Measurements from ENCODE around the gene CDH2. TPM values are rescaled to one million over a fixed set of nuclear protein-coding genes. Genes with fewer than 3 reads are reported as not detected.

CDH2 gene
- total and polyA plus RNA-seq, 2 experiments from 2014 or later = 81.8 to 117 TPM

GRCh38 chr18:28009589-28009988 is 167.3 kb downstream of the CDH2 start:
- Histone ChIP-seq H3K27me3 (no peaks in the 10 kb centered on the region), H2AFZ (no peak overlapping the region), H3K36me3 (replicated peaks; ENCODE audit: insufficient read depth, low read depth) (no peaks in the 10 kb centered on the region), H4K20me1 (ENCODE audit: insufficient read depth, poor library complexity, severe bottlenecking) (no peaks in the 10 kb centered on the region), H3K27ac (no peak overlapping the region), H3K9me3 (ENCODE audit: low read depth) (no peaks in the 10 kb centered on the region), H3K79me2 (peaks cover 1% of the 10 kb centered on the region), H3K4me1 (ENCODE audit: insufficient read depth) (peaks cover 19% of the 10 kb centered on the region), H3K4me3 (no peak overlapping the region), H3K4me2 (no peak overlapping the region), H3K9me2 (replicated peaks; ENCODE audit: insufficient read depth) (no peaks in the 10 kb centered on the region)
- WGBS (ENCODE audit: low lambda C conversion rate, missing lambda C conversion rate) = 51% methylated on average over 6 of the region's 6 CpGs
- no peak for TF ChIP-seq CTCF (IDR thresholded peaks at IDR 0.05; ENCODE audit: poor library complexity)
- TF ChIP-seq EZH2phosphoT487 (IDR thresholded peaks at IDR 0.05; ENCODE audit: low read depth, severe bottlenecking, unreplicated experiment) = no peak
- no peak for TF ChIP-seq EZH2 (IDR thresholded peaks at IDR 0.05; ENCODE audit: borderline replicate concordance)
- no peak for DNase-seq (ENCODE audit: low spot score)

- Histone ChIP-seq H3K27ac (no peak overlapping the region), H3K27me3 (no peaks in the 10 kb centered on the region), H3K9me3 (ENCODE audit: low read depth) (no peaks in the 10 kb centered on the region), H3K4me2 (no peak overlapping the region), H3K36me3 (replicated peaks; ENCODE audit: insufficient read depth, low read depth) (no peaks in the 10 kb centered on the region), H3K4me1 (ENCODE audit: insufficient read depth) (peaks cover 12% of the 10 kb centered on the region), H3K4me3 (no peak overlapping the region), H2AFZ (no peak overlapping the region), H3K79me2 (no peaks in the 10 kb centered on the region), H3K9me2 (replicated peaks; ENCODE audit: insufficient read depth) (no peaks in the 10 kb centered on the region), H4K20me1 (ENCODE audit: insufficient read depth, poor library complexity, severe bottlenecking) (no peaks in the 10 kb centered on the region)
- TF ChIP-seq EZH2 (IDR thresholded peaks at IDR 0.05; ENCODE audit: borderline replicate concordance) (no peak), EZH2phosphoT487 (IDR thresholded peaks at IDR 0.05; ENCODE audit: low read depth, severe bottlenecking, unreplicated experiment) (no peak), CTCF (IDR thresholded peaks at IDR 0.05; ENCODE audit: poor library complexity) (no peak)
- no peak for DNase-seq (ENCODE audit: low spot score)
- WGBS (ENCODE audit: low lambda C conversion rate, missing lambda C conversion rate) = 97% methylated on average over 5 of the region's 5 CpGs
These were observed 169.1 kb downstream of the CDH2 start for GRCh38 chr18:28007841-28008240.

GRCh38 chr18:28005164-28005563 is 171.8 kb downstream of the CDH2 start:
- H4K20me1 ChIP-seq (ENCODE audit: insufficient read depth, poor library complexity, severe bottlenecking) = no peaks in the 10 kb centered on the region
- WGBS (ENCODE audit: low lambda C conversion rate, missing lambda C conversion rate) = 73% methylated on average over 7 of the region's 7 CpGs

More at GRCh38 chr18:28005164-28005563, 171.8 kb downstream of the CDH2 start:
- Histone ChIP-seq H3K9me3 (ENCODE audit: low read depth) (no peaks in the 10 kb centered on the region), H2AFZ (no peak overlapping the region), H3K79me2 (no peaks in the 10 kb centered on the region), H3K27ac (no peak overlapping the region), H3K36me3 (replicated peaks; ENCODE audit: insufficient read depth, low read depth) (no peaks in the 10 kb centered on the region), H3K27me3 (no peaks in the 10 kb centered on the region), H3K4me1 (ENCODE audit: insufficient read depth) (no peaks in the 10 kb centered on the region), H3K9me2 (replicated peaks; ENCODE audit: insufficient read depth) (no peaks in the 10 kb centered on the region), H3K4me3 (no peak overlapping the region), H3K4me2 (no peak overlapping the region)
- TF ChIP-seq EZH2phosphoT487 (IDR thresholded peaks at IDR 0.05; ENCODE audit: low read depth, severe bottlenecking, unreplicated experiment) (no peak), EZH2 (IDR thresholded peaks at IDR 0.05; ENCODE audit: borderline replicate concordance) (no peak), CTCF (IDR thresholded peaks at IDR 0.05; ENCODE audit: poor library complexity) (no peak)
- DNase-seq (ENCODE audit: low spot score) = no peak
